Inflammatory macrophage treated with lipopolysaccharide for 4 hours (primary cell): ENCODE results near the gene TRAM2.
"Not testable (repeated sequence)": the region's sequence is repeated elsewhere in the genome, so short reads cannot be mapped to it uniquely, and the experiment has no call there.

Experiments
- DNase-seq: peaks from one replicate; pipeline ENCODE4 v3.0.0-alpha.2; 2020

Gene TRAM2

GRCh38 chr6:52474173-52474572, 102.7 kb downstream of the TRAM2 start:
- DNase-seq = no peak

- DNase-seq = not testable (repeated sequence)
Measured at GRCh38 chr6:52461194-52461593, 115.7 kb downstream of the TRAM2 start.

GRCh38 chr6:52457096-52457495, 119.8 kb downstream of the TRAM2 start:
- no peak for DNase-seq

- DNase-seq = no peak
Measured at GRCh38 chr6:52454556-52454955, 122.3 kb downstream of the TRAM2 start.
